GM12872 (cell line): ENCODE measurements around the gene SLC66A1.

Experiments
- TF ChIP-seq, protein P1 (sequence below): IDR thresholded peaks from 3 replicates; pipeline ENCODE4 v1.5.1; 2011; ENCODE audit warnings: low read depth, mild to moderate bottlenecking, low read length, moderate library complexity; ENCODE audit not compliant: insufficient read depth

The SLC66A1 gene

DNA sequence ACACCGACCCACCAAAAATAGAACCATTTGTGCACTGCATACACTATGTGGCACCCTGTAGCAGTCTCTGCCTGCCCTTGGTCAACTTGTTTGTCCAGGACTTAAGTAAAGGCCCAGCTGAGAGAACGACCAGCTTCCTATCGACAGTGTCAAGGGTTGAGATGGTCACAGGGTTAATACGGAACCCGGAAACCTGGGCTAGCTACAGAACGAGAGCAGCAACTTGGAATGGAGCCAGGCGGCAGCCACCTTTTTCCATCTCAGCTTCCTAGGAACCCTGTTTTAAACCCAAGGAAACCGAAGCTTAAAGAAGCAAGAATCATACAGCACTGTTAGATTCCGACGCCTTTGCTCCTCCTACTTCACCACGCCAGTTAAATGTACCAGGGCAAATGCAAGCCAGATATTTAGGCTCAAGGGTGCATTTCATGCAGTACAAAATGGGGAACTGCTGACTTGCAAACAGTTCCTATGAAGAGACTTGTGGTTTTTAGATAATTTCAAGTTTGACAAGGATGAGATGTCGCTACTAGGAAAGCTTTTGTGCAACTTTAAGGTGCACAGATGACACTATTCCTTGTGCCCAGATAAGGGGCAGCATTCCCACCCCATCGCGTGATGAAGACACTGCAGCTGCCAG is 35.5 kb downstream of the SLC66A1 start:
- TF ChIP-seq, protein P1, sequence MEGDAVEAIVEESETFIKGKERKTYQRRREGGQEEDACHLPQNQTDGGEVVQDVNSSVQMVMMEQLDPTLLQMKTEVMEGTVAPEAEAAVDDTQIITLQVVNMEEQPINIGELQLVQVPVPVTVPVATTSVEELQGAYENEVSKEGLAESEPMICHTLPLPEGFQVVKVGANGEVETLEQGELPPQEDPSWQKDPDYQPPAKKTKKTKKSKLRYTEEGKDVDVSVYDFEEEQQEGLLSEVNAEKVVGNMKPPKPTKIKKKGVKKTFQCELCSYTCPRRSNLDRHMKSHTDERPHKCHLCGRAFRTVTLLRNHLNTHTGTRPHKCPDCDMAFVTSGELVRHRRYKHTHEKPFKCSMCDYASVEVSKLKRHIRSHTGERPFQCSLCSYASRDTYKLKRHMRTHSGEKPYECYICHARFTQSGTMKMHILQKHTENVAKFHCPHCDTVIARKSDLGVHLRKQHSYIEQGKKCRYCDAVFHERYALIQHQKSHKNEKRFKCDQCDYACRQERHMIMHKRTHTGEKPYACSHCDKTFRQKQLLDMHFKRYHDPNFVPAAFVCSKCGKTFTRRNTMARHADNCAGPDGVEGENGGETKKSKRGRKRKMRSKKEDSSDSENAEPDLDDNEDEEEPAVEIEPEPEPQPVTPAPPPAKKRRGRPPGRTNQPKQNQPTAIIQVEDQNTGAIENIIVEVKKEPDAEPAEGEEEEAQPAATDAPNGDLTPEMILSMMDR, result no peak

DNA sequence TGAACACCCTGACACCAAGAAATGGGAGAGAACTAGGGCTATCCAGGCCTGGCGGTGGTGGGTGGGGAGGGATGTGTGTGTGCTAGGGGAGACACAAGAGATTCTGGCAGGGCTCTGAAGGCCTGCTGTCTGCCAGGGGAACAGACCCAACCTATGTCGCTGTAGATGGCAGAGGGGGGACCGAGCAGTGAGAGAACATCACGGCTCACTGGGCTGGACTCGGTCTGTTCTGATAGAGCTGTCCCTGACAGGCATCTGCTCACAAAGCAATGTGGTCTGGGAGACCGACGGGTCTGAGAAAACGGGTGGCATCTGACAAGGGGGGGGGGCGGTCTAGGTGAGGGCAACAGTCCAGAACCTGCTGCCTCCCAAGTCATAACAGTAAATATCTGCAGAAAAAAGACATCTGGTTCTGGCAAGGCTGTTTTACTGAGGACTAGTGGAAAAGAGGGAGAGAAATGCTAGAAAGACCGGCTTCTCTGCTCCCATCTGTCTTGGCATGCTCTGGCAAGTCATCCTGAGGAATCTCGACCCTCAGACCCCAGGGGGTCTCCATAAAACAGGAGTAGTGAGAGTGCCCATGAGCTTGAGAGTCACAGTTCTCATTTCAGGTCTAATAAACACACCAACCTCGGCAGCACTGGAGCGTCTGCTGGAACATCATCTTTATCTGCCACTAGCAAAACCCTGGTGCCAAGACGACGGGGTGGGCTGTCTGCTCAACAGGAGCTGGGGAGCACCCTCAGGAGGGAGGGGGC is 36.5 kb downstream of the SLC66A1 start:
- TF ChIP-seq, protein P1, result no peak

DNA sequence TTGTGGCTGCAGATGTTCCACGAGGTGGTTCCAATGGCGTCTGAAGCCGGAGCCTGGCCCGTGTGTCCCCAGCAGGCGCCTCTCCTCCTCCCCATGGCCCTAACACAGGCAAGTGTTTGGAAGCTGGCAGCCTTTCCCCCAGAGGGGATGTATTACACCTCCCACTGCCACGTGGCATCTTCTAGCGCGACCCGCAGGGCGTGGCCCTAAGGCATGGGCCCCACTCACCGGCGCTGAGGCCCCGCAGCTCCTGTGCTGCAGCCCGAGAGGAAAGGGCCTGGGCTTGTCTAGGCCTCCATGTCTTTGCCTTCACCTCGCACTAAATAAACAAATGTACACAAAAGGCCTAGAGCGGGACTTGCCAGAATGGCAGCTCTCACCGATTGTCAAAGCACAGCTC is 37.9 kb downstream of the SLC66A1 start:
- TF ChIP-seq, protein P1, result no peak

DNA sequence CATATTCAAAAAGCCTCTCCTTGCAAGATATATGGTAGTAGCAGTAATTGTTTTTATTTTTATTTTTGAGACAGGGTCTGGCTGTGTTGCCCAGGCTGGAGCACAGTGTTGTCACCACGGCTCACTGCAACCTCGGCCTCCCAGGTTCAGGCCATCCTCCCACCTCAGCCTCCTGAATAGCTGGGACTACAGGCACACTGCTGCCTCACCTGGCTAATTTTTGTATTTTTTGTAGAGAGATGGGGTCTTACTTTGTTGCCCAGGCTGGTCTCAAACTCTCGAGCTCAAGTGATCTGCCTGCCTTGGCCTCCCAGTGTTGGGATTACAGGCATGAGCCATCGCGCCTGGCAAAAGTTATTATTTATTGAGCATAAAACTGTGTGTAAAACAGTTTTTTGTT is 38.4 kb downstream of the SLC66A1 start:
- TF ChIP-seq, protein P1, result no peak

DNA sequence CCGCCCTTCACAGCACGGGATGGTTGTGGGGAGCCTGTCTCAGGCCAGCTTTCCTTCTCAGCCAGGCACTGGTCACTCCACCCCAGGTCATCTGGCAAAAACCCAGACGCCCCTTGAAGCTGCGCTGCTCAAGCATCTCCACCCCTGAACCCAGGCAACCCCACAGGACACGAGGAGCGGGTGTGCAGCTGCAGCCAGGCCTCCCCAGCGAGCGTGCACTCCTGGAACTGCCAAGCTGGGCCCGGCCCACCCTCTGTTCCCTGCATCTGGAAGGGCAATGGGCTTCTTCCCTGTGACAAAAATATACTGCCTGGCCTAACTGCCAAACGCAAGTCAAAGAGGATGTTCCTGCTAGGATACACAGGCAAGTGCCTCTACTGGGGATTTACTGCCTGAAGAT is 39.7 kb downstream of the SLC66A1 start:
- TF ChIP-seq, protein P1, result no peak

DNA sequence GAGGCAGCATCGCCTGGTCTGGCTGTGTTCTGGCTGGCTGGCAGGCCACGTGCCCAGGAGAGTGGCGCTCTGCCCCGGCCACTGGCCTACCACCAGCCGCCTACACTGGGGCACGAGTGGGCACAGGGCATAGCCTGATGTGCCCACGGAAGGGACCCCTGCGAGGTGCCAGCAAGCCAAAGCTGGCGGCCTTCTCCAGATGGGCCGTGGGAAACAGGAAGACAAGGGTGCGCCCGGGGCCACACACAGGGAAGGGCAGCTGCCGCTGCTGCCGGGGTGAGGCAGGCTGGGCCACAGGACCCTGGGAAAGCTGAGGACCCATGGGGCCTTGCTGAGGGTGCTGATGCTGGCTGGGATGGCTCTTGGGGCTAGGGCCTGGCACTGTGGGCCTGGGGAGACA is 40.7 kb downstream of the SLC66A1 start:
- TF ChIP-seq, protein P1, result no peak

DNA sequence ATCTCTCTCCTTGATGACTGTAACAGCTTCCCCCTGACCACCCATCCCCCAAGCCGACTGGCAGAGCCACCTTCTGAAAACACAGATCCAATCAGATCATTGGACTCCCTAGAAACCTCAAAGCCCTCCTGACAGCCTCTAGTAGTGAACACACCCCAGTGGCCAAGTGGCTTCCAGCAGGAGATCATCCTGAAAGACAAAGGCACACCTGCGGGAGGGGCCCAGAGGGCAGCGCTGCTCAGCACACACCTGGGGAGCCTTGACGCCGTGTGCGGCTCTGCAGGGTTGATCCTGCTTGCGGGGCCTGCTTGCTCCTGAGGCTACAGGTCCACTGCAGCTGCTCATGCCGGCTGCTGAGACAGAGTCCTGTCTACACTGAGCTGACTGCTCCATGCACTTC is 41.5 kb downstream of the SLC66A1 start:
- TF ChIP-seq, protein P1, result no peak
